ENCODE measurements around the gene BHMT2.
A peak's percentile ranks its signal among the peaks of the same experiment; 100 is the strongest.

The BHMT2 gene

DNA sequence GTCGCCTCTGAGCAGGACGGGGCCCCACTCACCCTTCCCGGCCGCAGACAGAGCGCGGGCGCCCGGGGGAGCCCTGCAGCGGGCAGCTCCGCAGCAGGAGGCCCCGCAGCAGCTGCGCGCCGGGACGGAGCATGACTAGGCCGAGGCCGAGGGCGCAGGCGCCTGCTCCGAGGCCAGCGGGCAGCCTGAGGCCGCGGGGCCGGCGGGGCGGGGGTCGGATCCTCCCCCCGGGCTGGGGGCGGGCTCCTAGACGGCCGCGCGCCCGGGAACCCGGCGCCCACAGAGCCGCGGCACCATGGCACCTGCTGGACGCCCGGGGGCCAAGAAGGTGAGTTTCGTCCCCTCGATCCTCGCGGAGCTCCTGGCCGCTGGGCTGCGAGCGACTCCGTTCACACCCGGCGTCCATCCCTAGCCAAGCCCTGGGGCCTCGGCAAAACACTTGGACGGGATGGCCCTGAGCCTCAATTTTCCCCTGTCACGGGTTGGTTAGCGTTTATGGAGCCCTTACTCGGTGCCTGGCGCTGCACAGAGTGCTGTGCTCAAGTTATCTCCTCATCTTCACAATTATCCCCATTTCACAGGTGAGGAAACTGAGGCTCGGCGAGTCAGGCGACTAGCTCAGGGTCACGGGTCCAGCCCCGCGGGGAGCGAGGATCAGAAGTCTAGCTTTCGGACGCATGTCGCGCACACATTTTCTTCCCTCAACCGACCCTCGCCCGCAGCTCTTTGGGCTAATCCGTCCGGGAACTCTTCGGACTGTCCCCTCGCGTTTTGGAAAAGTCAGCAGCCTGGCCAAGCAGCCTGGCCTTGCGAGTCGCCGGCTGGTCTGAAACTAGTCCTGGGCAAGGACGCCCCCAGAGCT lies at the start of gene BHMT2, which contains the start of gene DMGDH:
BHMT2 (plus strand) TSS at position 280 of the 862 bp plus-strand sequence; CDS start at position 296, 16 bp downstream.
DMGDH (minus strand) TSS at position 187 of the 862 bp plus-strand sequence; CDS start at position 133, 54 bp downstream.
- no peak for ATAC-seq

GRCh38 chr5:79020861-79021561 lies 48.6 kb upstream of the BHMT2 start:
- ATAC-seq: peak in 1 of 2 donors; percentile 36

DNA sequence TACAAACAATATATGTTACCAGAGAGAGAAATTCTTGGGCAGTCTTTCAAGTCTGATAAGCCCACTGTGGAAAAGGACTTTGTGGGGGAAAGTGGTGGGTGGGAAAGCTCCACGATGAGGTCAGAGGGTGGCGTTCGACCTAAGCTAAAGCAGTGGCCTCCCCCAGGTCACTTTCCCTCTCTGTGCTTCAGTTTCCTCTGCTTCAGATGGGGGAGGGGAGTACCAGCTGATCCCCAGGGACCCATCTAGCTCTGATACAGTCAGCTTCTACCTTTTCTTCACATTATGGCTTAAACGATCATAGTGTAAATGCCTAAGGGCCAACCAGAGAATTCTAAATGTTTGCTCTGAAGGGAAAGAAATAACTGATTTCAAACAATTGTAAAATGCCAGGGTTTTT lies 47.8 kb upstream of the BHMT2 start:
- no peak for ATAC-seq

GRCh38 chr5:79022771-79023170 lies 46.8 kb upstream of the BHMT2 start:
- no peak for ATAC-seq

- no peak for ATAC-seq
Observed at GRCh38 chr5:79023348-79023747, 46.2 kb upstream of the BHMT2 start.

DNA sequence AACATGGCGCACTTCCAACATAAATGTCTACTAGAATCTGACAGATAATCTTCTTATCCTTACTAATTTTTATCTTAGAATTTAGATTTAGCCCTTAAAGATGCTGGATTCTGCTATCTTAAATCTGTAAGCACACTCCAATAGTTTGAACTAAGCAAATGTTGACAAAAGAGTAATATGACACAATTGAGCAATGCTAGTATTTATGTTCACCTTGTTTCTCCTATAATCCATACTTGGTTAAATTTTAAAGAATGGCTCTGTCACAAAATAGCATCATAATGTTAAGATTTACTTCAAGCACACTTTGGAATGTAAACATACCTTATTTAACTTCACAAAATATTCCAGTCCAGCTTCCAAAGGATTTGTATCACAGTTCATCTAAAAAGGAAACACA lies 45.6 kb upstream of the BHMT2 start:
- ATAC-seq: no peak

GRCh38 chr5:79025054-79025472 lies 44.5 kb upstream of the BHMT2 start:
- no peak for ATAC-seq

DNA sequence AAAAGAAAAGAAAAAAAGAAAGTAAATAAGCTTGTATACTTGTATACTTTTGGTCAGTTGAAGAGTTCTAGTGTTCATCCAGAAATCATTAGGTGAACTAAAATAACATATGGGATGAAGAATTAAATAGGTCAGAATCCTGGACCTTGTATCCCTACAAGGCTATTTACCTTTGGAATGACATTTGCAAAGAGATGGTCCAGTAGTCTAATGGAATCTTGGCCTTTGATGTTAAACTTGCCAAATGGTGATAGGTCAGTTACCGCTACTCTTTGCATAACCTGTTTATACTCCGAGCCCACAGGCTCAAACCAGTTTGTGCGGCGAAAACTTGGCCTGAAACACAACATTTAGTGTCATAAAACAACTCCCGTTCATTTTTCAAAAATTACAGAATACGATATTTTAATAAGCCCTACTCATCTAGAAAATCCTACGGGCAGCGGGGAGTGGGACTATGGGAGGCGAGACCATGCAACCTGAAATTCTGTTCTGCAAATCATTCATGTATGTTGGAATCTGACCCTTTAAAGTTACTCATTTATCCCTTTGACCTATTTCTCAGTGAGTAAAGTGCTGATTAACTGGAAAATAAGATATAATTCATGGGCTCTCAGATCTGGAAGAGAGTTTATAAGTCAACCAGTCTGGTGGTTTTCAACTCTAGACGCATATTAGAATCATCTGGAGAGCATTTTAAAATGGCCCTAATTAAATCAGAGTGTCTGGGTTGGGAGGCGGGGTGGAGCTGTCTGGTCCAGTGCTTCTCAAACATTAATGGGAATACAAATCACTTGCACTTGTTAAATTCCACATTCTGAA lies 38.7 kb upstream of the BHMT2 start:
- no peak for ATAC-seq

DNA sequence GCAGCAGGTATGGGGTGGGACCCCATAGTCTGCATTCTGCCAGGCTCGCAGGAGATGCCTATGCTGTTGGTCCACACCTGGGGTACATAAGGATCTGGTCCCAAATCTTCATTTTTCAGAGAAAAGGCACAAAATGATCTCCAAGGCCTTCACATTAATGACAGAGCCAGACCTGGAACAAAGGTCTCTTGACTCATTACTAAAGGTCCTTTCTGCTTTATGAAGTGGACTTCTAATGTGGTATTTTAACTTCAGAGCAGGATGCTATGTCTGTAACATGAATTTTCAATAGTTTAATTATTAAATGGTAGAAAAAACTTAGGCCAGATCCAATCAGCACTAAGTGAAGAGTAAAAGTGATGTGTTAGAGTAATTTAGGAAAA lies 38.1 kb upstream of the BHMT2 start:
- no peak for ATAC-seq

- ATAC-seq: no peak
Observed at GRCh38 chr5:79032031-79032695, 37.4 kb upstream of the BHMT2 start.

- no peak for ATAC-seq
Observed at GRCh38 chr5:79032782-79033181, 36.8 kb upstream of the BHMT2 start.

- no peak for ATAC-seq
Observed at GRCh38 chr5:79035237-79035636, 34.3 kb upstream of the BHMT2 start.

DNA sequence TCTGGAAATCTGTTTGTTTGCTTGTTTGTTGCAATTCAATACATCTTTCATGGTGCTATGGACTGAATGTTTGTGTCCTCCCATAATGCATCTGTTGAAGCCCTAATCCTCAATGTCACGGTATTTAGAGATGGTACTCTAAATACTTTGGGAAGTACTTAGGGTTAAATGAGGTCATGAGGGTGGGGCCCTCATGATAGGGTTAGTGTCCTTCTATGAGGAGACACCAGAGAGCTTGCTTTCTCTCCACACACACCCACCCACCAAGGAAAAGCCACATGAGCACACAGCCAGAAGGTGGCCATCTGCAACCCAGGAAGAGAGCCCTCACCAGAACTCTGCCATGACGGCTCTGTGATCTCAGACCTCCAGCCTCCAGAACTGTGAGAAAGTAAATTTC lies 32.8 kb upstream of the BHMT2 start:
- no peak for ATAC-seq

DNA sequence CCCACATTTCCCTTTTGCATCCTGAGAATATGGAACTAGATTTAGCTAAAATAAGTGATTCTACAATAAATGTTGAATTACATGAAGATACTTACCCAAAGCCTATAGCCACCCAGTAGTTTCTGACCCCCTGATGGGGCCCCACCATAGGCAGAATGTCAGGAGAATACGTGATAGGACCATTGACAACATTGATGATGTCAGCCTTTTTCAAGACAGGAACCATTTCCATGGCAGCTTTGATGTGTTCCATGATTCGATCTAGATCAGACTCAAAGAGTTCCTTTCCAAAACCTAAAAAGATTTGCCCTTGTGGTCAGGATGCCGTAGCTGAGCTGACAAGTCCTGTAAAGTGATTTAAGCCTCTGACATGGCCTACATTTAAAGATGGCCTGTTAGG lies 27.4 kb upstream of the BHMT2 start:
- no peak for ATAC-seq

DNA sequence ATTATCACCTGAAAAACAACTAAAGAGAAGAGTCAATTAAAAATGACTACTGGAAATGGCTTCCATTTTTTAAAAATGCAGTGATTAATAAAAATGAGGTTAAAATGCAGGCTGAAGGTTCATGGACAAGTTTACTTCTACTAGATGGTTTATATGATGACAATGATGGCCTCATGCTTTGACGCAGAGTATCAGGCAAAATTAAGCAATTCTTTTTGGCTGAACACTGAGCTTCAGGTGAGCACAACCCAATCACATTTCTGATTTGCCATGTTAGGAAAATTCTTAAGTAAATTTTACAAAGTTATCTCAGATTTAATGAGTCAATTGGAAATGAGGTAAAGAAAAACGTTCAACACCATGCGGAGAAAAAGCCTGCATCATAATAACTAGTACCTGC lies 22.4 kb upstream of the BHMT2 start:
- ATAC-seq: no peak

DNA sequence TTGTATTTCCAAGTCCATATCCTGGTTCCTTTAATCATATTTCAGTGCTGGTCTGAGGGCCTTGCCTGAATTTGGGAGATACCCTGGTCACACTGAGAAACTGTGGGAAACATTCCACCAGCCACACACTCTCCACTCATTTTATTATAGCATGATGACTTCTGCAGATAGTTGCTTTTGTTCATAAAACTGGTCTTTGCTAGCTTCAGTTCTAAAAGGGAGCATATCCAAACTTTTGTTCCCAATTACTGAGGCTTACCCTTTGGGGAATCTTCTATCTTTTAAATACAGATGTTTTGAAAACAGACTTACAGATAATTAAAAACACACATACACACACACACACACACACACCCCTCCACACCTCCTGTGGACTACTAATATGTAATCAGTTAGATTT lies 21.1 kb upstream of the BHMT2 start:
- no peak for ATAC-seq

GRCh38 chr5:79050498-79050897 lies 19.1 kb upstream of the BHMT2 start:
- ATAC-seq: no peak

DNA sequence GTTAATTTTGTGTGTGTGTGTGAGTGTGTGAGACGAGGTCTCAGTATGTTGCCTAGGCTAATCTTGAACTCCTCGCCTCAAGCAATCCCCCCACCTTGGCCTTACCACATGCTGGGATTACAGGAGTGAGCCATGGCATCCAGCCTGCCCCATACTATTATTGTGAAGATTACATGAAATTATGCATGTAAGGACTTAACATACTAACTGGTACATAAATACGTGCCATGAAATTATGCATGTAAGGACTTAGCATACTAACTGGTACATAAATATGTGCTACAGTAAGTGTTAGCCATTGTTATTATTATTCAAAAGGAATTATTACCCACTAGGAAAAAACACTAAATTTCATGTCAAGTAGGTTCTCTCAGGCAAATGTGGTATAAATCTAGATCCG lies 16.2 kb upstream of the BHMT2 start:
- ATAC-seq: no peak

DNA sequence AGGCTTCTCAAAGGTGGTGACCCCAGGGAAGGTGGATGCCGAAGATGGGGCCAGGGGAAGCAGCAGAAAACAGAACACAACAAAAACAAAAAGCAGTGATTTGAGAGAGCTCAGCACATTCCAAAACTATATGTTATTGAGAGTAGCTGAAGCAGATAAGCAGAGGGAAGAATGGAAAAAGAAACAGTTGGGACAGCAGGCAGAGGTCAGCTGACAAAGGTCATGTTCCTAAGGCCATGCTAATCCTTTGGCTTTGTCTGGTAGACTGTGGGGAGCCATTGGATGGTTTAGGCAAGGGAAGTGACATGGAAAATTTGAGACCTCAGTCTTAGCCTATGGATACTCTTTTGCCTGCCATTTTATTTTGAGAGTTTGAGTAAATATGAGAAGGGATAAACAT lies 14.6 kb upstream of the BHMT2 start:
- ATAC-seq: no peak

DNA sequence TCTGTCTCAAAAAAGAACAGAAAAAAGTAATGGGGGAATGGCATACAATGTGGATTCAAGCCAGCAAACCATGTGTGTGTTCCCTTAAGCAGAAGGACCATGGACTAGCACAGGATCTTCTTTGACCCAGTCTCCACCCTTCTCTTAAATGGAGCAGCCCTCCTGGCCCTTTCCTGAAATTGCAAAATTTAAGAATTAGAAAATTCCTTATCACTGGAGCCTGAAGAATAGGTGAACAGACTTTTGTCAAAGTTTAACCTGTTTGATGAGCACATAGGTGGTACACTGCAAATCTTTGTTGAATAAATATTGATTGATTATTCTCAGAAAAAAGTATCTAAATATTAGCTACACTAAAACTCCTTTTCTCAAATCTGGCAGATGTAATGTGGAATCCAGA lies 12.7 kb upstream of the BHMT2 start:
- no peak for ATAC-seq

DNA sequence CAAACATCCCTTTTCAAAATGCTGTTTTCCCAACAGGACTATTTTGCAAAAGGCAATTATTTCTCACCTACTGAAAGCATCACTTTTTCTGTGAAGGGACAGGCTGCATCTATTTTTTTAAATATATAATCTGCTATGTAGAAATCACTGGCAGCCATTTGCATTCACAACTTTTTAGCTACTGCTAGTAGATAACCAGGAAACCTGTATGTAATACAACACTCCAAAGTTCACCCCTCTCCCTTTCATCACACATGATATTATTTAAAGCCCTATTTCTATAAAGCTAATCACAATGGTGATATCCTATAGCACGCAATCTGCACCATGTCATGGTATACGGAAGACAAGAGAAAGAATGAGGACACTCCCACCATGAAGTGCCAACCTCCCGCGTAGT lies 9.9 kb upstream of the BHMT2 start:
- no peak for ATAC-seq

GRCh38 chr5:79062436-79062835 lies 7.1 kb upstream of the BHMT2 start:
- no peak for ATAC-seq

DNA sequence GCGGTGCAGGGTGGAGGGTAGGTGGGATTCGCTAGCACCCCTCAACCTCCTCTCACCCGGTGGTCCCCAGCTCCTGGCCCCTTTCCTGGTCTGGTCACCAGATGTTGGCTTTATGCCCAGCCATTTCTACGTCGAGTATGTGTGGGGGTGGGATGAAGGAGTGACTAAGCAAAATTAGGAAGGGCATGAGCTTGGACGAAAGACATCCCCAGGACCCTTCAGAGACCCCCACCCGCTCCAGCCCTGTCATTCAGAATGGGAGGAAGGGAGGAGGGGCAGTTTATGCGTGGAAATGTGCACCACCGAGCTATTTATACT lies 742 bp downstream of the BHMT2 start:
- ATAC-seq: no peak
